ENCODE data around the gene TMEM201.

Gene TMEM201

DNA sequence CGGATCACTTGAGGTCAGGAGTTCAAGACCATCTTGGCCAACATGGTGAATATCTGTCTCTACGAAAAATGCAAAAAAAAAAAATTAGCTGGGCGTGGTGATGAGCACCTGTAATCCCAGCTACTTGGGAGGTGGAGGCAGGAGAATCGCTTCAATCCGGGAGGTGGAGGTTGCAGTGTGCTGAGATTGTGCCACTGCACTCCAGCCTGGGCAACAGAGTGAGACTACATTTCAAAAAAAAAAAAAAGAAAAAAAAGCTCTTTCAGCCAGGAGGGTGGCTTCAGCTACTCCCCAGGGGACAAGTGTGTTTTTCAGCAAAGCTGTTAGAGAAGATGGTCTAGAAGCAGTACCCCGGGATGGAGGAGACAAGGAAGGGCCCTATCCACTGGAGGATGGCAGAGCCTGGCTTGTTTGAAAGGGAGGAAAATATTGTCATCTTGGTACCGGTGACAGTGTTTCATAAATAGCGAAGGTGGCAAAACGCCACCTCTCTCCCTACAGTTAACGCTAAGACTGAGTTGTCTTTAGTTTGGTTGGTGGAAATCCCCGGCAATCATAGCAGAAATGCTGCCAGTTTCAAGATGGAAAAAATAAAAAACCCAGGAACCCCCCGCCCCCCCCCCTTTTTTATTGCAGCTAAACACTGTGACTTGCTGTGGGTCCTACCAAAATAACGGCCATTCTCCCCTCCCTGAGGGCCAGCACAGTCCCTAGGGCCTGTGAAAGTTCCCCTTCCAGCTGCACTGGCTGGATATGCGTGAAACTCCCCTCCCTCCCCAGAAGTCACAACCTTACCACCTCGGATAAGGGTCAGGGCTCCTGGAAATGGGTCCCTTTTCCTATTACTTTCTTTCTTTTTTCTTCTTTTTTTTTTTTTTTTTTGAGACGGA lies 66.4 kb downstream of the TMEM201 start:
- no peak for DNase-seq

DNA sequence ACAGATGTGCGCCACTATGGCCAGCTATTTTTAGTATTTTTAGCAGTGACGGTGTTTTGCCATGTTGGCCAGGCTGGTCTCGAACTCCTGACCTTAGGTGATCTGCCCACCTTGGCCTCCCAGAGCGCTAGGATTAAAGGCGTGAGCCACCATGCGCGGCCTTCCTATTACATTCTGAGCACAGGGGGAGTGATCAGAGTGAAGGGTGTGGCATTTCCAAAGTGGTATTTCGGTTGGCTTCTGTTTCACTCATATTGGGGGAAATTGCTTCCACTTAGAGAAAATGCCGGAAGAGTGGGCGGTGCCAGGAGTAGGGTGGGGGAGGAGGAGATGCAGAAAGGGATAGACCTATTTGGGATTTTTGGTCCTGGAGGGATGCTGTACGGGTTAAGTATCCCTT lies 67.1 kb downstream of the TMEM201 start:
- no peak for DNase-seq

DNA sequence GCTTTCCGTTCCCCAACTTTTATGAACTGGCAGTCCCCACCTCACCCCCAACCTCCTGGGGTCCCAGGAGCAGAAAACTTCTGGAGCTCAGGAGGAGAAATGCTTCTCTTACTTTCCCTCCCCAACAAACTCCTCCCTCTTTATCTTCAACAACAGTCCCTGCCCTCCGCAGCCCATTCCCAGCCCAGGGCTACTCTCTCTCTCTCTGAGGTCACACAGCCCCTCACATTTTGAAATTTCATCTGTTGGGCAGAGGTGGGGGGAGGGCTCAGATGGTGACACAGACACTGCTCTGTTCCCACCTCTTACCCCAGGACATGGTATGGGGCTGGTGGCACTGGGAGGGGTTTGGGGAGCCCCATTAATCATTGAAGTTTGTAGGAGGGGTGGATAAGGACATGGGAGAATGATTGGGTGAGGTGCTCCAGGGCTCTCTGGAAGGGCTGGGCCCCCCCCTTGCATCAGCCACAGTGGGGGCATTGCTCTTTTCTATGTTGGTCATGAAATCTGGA lies 68.9 kb downstream of the TMEM201 start:
- no peak for DNase-seq

DNA sequence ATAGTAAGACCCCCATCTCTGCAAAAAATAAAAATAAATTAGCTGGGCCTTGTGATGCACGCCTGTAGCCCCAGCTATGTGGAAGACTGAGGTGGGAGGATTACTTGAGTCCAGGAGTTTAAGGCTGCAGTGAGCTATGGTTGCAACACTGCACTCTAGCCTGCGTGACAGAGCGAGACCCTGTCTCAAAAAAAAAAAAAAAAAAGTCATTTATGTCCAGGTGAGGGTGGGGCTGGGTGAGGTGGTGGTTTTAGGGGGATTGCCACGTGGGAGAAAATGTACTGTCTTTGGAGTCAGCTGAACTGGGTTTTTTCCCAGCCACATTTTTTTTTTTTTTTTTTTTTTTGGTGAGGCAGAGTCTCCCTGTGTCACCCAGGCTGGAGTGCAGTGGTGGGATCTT lies 69.5 kb downstream of the TMEM201 start:
- DNase-seq = no peak

DNA sequence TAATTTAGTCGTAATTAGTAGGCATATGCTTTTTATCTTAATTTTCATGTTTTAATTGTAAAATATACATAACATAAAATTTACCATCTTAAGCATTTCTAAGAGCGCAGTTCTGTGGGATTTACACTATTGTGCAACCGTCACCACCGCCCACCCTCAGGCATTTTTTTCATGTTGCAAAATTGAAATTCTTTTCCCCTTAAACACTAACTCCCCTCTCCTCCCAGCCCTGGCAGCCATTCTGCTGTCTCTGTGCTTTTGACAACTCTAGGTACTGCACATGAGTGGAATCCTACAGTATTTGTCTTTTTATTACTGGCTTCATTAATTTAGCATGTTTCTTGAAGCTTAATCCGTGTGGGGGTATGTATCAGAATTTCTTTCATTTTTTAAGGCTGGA lies 70.6 kb downstream of the TMEM201 start:
- DNase-seq = no peak

DNA sequence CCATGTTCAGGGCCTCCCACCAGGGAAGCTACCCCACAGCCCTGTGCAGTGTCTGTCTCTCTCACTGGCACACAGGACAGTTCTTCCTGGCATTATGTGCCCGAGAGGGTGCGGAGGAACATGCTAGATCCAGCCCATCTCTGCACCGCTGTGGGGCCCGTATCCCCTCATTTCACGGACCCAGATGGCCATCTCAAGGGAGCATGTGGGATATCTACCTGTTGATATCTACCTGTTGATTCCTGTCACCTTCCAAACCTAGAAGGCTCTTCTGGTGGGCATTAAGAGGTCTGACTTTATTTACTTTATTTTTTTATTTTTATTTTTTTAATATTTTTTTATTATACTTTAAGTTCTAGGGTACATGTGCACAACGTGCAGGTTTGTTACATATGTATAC lies 74.5 kb downstream of the TMEM201 start:
- DNase-seq = no peak

Measured in DMS79 (cell line).